Inferior parietal cortex (tissue), 1 donor: ENCODE results near the gene ADAM12.
"Not testable (repeated sequence)": the region's sequence is repeated elsewhere in the genome, so short reads cannot be mapped to it uniquely, and the experiment has no call there.

Experiments used
- DNase-seq: peaks from one replicate; pipeline ENCODE4 v3.0.0-alpha.2; 2016; ENCODE audit errors: extremely low spot score

Gene ADAM12

GRCh38 chr10:126374435-126374834 is 13.8 kb downstream of the ADAM12 start:
- DNase-seq: no peak

GRCh38 chr10:126373972-126374371 is 14.3 kb downstream of the ADAM12 start:
- no peak for DNase-seq

GRCh38 chr10:126373147-126373546 is 15.1 kb downstream of the ADAM12 start:
- no peak for DNase-seq

- DNase-seq: no peak
Observed at GRCh38 chr10:126372396-126372795, 15.9 kb downstream of the ADAM12 start.

GRCh38 chr10:126369125-126369710 is 19.1 kb downstream of the ADAM12 start:
- DNase-seq: no peak

- DNase-seq: no peak
Observed at GRCh38 chr10:126357169-126357568, 31.1 kb downstream of the ADAM12 start.

GRCh38 chr10:126353666-126354065 is 34.6 kb downstream of the ADAM12 start:
- DNase-seq: no peak

- no peak for DNase-seq
Observed at GRCh38 chr10:126352453-126352852, 35.8 kb downstream of the ADAM12 start.

GRCh38 chr10:126351021-126351420 is 37.3 kb downstream of the ADAM12 start:
- DNase-seq: no peak

- peak; percentile 26 for DNase-seq
Observed at GRCh38 chr10:126350216-126350992, 37.9 kb downstream of the ADAM12 start.

GRCh38 chr10:126349676-126350075 is 38.6 kb downstream of the ADAM12 start:
- DNase-seq: no peak

- peak; percentile 47 for DNase-seq
Observed at GRCh38 chr10:126349101-126349500, 39.2 kb downstream of the ADAM12 start.

- not testable (repeated sequence) for DNase-seq
Observed at GRCh38 chr10:126343496-126343895, 44.8 kb downstream of the ADAM12 start.

- no peak for DNase-seq
Observed at GRCh38 chr10:126342680-126343079, 45.6 kb downstream of the ADAM12 start.

- no peak for DNase-seq
Observed at GRCh38 chr10:126341491-126341890, 46.8 kb downstream of the ADAM12 start.

GRCh38 chr10:126337251-126337810 is 50.9 kb downstream of the ADAM12 start:
- DNase-seq: no peak

GRCh38 chr10:126336801-126337200 is 51.5 kb downstream of the ADAM12 start:
- no peak for DNase-seq

GRCh38 chr10:126334272-126334671 is 54.0 kb downstream of the ADAM12 start:
- DNase-seq: no peak

- DNase-seq: no peak
Observed at GRCh38 chr10:126332576-126332975, 55.7 kb downstream of the ADAM12 start.

GRCh38 chr10:126331101-126331500 is 57.2 kb downstream of the ADAM12 start:
- no peak for DNase-seq

GRCh38 chr10:126324826-126325225 is 63.5 kb downstream of the ADAM12 start:
- no peak for DNase-seq

- DNase-seq: no peak
Observed at GRCh38 chr10:126321440-126321839, 66.8 kb downstream of the ADAM12 start.

- no peak for DNase-seq
Observed at GRCh38 chr10:126317751-126318150, 70.5 kb downstream of the ADAM12 start.
